ENCODE results near the gene ATXN2.
A peak's percentile ranks its signal among the peaks of the same experiment; 100 is the strongest.
"Not testable (repeated sequence)": the region's sequence is repeated elsewhere in the genome, so short reads cannot be mapped to it uniquely, and the experiment has no call there.

The ATXN2 gene

DNA sequence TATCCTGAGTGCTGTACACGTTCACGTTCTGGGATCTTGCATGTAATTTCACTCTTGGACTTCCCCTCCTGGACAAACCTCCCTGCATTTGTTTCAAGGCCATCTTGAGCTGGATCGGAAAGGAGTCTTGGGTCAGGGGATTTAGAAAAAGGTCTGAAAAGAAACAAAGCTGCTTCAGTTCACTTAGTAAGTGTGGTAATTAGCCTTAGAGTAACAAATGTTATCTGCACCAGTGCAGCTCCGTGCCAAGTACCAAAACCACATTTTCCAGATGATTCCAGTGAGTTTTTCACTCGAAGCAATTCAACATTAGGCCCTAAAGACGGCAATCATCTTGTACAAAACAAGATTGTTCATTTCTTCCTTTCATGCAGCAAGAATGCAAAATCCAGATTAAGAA is 39.4 kb upstream of the ATXN2 start:
- TF ChIP-seq, protein P1, sequence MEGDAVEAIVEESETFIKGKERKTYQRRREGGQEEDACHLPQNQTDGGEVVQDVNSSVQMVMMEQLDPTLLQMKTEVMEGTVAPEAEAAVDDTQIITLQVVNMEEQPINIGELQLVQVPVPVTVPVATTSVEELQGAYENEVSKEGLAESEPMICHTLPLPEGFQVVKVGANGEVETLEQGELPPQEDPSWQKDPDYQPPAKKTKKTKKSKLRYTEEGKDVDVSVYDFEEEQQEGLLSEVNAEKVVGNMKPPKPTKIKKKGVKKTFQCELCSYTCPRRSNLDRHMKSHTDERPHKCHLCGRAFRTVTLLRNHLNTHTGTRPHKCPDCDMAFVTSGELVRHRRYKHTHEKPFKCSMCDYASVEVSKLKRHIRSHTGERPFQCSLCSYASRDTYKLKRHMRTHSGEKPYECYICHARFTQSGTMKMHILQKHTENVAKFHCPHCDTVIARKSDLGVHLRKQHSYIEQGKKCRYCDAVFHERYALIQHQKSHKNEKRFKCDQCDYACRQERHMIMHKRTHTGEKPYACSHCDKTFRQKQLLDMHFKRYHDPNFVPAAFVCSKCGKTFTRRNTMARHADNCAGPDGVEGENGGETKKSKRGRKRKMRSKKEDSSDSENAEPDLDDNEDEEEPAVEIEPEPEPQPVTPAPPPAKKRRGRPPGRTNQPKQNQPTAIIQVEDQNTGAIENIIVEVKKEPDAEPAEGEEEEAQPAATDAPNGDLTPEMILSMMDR (IDR thresholded peaks at IDR 0.05; ENCODE audit: low read depth, low read length, missing control alignments): no peak
- no peak overlapping the region for H3K4me3 ChIP-seq (ENCODE audit: low read depth, low read length)
- in situ Hi-C loops (cut with HindIII; ENCODE audit: low sequenced_read_pairs): no loop called here
- DNase-seq (ENCODE audit: low read depth): no peak

GRCh38 chr12:111636209-111636945 is 37.3 kb upstream of the ATXN2 start:
- TF ChIP-seq, protein P1 (IDR thresholded peaks at IDR 0.05; ENCODE audit: low read depth, low read length, missing control alignments): no peak
- no peak overlapping the region for H3K4me3 ChIP-seq (ENCODE audit: low read depth, low read length)
- peak; percentile 83 for DNase-seq (ENCODE audit: low read depth)
- in situ Hi-C loops (cut with HindIII; ENCODE audit: low sequenced_read_pairs): no loop called here

DNA sequence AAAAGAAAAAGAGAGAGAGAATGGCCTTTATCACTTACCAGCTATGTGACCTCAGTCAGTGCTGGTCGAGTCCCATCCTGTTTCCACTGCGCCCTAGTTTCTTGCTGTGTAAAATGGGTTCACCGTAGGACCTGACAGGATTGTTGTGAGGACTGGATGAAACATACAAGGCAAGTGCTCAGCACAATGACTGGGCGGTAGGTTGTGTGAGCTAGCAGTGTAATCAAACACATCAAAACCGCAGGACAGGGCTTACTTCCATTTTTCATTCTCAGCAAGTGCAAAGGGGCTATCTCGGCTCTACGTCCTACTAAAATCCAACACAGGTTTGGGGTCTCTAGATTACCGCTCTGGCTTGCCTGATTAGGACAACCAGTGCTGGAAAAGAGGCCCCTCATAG is 36.4 kb upstream of the ATXN2 start:
- no peak overlapping the region for H3K4me3 ChIP-seq (ENCODE audit: low read depth, low read length)
- DNase-seq (ENCODE audit: low read depth): no peak
- in situ Hi-C loops (cut with HindIII; ENCODE audit: low sequenced_read_pairs): no loop called here
- TF ChIP-seq, protein P1 (IDR thresholded peaks at IDR 0.05; ENCODE audit: low read depth, low read length, missing control alignments): no peak

DNA sequence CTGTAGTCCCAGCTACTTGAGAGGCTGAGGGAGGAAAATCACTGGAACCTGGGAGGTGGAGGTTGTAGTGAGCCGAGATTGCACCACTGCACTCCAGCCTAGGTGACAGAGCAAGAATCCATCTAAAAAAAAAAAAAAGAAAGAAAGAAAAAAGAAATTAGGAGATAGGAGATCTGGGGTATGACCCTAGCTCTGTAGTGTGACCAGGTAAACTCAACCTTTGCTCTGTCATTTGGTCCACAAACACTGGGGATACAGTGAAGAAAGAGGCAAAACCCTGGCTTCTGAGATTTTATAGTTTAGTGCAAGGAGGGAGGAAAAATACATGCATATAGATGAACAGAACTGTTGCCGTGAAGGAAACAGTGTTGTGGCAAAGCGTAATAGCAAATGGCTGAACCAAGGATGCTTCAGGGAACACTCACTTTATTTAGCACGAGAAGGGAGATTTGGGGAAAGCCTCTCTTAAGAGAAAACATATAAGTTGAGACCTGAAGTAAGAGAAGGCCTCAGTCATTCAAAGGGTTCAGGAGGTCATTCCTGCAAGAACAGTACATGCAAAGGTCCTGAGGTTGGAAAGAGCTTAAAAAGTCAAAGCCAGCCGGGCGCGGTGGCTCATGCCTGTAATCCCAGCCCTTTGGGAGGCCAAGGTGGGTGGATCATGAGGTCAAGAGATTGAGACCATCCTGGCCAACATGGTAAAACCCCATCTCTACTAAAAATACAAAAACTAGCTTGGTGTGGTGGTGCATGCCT is 29.6 kb upstream of the ATXN2 start:
- TF ChIP-seq, protein P1 (IDR thresholded peaks at IDR 0.05; ENCODE audit: low read depth, low read length, missing control alignments): no peak
- in situ Hi-C loops (cut with HindIII; ENCODE audit: low sequenced_read_pairs): no loop called here
- no peak for DNase-seq (ENCODE audit: low read depth)
- no peak overlapping the region for H3K4me3 ChIP-seq (ENCODE audit: low read depth, low read length)

GRCh38 chr12:111626230-111626629 is 27.1 kb upstream of the ATXN2 start:
- H3K4me3 ChIP-seq (ENCODE audit: low read depth, low read length): no peak overlapping the region
- in situ Hi-C loops (cut with HindIII; ENCODE audit: low sequenced_read_pairs): no loop called here
- DNase-seq (ENCODE audit: low read depth): no peak

DNA sequence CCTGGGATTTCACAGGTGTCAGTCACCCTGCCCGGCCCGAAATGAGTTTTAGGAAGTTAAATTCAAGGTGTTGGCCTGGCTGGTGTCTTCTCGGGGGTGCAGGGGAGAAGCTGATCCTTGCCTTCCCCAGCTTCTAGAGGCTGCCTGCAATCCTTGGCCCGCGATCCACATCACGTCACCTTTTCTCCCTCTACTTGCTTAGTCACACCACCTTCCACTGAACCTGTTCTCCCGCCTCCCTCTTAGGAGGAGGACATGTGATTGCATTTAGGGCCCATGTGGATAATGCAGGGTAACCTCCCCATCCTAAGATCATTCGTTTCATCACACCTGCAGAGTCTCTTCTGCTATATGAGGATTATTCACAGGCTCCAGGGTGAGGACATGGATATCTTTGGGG is 25.4 kb upstream of the ATXN2 start:
- no peak for DNase-seq (ENCODE audit: low read depth)
- in situ Hi-C loops (cut with HindIII; ENCODE audit: low sequenced_read_pairs): no loop called here
- TF ChIP-seq, protein P1 (IDR thresholded peaks at IDR 0.05; ENCODE audit: low read depth, low read length, missing control alignments): no peak
- no peak overlapping the region for H3K4me3 ChIP-seq (ENCODE audit: low read depth, low read length)

More at GRCh38 chr12:111626230-111626629, 27.1 kb upstream of the ATXN2 start:
- TF ChIP-seq, protein P1 (IDR thresholded peaks at IDR 0.05; ENCODE audit: low read depth, low read length, missing control alignments): no peak

DNA sequence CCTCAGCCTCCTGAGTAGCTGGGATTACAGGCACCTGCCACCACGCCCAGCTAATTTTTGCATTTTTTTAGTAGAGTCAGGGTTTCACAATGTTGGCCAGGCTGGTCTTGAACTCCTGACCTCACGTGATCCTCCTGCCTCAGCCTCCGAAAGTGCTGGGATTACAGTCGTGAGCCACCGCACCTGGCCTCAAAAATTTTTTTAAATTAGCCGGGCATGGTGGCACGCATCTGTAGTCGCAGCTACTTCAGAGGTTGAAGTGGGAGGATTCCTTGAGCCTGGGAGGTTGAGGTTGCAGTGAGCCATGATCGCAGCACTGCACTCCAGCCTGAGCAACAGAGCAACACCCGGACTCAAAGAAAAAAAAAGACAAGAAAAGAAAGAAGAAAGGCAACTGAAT is 18.7 kb upstream of the ATXN2 start:
- H3K4me3 ChIP-seq (ENCODE audit: low read depth, low read length); in situ Hi-C loops (cut with HindIII; ENCODE audit: low sequenced_read_pairs); DNase-seq (ENCODE audit: low read depth): not testable (repeated sequence)
